ENCODE data around the gene SHISA3.
"Not testable (repeated sequence)": the region's sequence is repeated elsewhere in the genome, so short reads cannot be mapped to it uniquely, and the experiment has no call there.

The SHISA3 gene

DNA sequence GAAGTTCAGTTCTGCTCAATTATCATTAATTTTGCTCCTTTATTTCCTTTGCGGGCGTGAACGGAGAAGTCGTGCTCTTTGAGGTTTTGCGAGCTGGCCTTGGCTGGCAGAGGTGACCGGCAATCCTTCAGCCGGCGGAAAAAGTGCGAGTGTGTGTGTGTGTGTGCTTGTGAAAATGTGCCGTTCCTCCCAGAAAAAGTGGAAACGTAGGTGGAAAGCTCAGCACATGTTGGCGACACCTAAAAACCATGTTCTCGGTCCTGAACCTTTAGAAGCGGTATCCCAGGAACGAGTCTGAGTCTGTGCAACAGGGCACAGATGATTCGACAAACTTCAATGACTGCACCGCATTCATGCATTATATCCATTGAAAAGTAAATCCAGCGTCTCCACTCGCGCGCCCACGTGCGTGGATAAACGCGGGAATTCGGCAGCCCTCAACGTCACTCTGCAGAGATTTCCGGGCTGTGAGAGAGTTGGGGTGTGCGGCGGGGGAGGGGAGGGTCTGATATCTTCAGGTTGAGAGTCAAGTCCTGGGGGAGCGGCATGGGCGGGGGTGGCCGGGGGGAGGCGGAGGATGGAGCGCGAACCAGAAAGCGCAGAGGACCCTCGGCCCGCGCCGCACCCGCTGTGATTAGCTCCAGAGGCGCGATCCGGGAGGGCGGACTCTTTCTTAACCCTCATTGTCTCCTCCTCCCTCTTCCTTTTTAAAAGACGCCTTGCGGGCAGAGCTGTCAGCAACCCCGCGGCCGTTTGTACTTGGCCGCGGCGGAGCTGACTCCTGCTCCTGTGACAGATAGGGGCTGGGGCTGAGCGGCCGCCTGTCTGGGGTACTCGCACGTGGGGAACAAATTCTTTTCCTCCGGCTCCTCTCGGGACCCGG, at the start of gene SHISA3:
Gene SHISA3, plus strand, starts transcription at position 737 of the 883 bp plus-strand sequence. CDS start 569 bp downstream, outside the sequence.
- no peak for DNase-seq

DNA sequence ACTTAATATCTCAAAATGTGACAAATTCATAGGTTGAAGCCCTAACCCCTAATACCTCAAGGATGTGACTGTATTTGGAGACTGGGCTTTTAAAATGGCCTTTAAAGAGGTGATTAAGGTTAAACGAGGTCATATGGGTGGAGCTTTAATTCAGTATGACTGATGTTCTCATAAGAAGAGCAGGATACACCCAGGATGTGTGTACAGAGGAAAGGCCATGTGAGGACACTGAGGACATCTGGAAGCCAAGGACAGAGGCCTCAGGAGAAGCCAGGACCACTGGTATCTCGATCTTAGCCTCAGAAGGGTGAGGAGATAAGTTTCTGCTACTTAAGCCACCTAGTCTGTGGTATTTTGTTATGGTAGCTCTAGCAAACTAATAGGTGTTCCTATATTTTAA, 49.0 kb upstream of the SHISA3 start:
- DNase-seq = no peak

DNA sequence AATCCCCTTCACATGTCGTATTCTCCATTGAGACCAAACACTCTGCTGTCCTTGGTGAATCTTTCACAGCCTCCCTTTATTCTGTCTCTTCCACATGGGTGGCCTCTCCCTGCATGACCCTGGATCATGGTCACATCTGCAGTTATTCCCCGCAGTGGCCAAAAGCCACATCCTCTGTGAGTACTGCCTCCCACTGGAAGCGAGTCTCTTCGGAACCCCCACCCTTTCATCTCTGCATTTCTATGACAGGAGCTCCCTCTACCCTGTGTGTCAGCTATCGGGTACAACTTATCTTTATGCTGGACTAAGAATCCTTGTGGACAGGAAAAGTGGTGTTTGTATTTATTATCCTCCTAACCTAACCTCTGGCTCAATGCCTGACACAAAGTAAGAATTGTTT, 48.6 kb upstream of the SHISA3 start:
- DNase-seq = no peak

DNA sequence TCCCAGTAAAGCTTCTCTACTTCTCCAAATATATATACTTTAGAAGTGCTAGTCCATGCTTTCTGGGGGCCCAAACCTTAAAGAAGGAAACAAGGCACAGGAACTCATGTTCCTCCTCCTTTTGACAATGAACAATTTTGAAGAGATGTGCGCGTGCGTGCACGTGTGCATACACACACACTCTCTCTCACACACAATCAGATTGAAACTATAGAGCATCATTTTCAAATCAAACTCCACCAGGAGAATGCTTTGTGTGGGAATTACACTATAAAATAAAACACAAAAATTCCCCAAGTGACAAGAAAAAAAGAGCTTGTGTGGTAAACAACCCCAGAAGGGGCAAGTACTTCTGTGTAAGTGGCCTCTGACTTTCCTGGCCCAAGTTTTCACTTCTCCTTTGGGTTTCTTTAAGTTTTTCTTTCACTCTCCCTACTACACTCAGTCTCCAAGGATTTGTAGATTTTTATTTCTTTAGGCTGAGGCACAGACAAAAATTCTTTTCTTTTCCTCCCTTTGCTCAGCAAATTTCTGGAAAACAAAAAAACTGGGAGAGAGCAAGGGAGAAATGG, 46.6 kb upstream of the SHISA3 start:
- DNase-seq = no peak

DNA sequence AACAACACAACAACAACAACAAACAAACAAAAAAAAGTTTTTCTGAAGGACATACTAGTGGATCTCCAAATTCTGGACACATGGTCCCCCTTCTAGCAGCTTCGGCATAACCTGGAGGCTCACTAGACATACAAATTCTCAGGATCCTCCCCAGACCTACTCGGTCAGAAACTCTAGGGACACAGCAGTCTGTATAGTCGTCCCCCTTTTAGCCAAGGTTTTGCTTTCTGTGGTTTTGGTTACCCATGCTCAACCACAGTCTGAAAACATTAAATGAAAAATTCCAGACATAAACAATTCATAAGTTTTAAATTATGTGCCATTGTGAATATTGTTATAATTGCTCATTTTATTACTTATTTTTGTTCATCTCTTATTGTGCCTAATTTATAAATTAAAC, 45.2 kb upstream of the SHISA3 start:
- no peak for DNase-seq

DNA sequence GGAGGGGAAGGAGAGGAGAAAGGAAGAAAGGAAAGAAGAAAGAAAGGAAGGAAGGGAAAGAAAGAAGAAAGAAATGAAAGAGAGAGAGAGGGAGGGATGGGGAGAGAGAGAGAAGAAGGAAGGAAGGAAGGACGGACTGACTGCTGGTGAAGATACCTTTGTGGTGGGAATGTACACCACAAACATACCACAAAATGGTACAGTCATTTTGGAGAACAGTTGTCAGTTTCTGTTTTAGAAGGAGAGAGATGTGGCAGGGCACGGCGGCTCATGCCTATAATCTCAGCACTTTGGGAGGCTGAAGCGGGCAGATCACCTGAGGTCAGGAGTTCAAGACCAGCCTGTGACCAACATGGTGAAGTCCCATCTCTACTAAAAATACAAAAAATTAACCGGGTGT, 40.0 kb upstream of the SHISA3 start:
- DNase-seq = no peak

DNA sequence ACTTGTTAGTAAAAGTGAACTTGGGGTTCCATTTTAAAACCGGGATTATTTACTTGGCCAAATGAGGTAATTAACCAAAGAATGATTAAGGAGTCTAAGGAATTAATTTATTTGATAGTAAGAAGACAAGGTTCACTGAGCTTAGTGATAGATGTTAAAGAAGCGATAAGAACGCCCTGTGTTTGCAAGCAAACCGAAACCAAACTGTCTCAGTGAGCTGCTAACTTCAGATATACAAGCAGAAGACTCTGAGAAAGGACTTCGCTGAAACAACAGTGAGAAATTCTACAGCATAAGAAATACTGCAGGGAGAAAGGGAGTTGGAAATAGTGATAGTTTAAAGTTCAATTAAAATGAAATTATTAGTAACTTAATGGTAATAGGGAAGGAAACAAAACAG, 37.6 kb upstream of the SHISA3 start:
- no peak for DNase-seq

DNA sequence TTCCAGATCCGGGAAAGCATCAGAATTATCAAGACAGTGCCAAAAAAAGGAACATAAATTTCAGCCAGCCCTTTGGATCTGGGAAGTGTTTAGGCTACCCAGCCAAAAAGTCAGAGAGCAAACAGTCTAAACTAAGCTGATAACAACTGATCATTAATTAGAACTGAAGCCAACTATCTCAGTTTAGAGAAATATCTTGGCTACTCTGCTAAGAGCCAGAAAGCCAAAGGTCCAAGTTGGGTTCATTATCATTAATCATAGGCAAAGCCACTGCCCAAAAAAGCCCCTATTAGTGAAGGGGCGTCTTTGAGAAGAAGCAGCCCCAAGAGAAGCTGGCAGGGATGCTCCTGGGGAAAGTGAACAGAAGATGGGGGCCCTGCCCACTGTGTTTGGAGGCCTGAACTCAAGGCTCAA, 37.0 kb upstream of the SHISA3 start:
- no peak for DNase-seq

DNA sequence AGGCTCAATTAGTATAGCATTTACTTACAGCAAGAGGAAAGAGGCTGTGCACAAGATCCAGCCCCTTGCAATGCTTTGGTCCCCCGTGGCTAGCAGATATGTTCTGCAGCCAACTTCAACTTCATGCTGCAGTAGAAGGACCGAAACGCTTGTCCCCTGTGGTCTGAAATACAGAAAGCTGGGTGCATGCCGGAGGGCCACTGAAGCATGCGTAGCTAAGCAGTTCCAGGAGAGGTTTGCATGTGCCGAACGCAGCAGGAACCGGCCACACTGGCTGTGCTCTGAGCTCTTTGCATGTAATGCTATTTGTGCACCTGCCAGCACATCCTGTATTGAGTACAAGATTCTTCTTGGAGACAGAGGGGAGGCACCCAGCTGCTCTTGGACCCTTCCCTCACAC, 35.8 kb upstream of the SHISA3 start:
- DNase-seq = no peak

DNA sequence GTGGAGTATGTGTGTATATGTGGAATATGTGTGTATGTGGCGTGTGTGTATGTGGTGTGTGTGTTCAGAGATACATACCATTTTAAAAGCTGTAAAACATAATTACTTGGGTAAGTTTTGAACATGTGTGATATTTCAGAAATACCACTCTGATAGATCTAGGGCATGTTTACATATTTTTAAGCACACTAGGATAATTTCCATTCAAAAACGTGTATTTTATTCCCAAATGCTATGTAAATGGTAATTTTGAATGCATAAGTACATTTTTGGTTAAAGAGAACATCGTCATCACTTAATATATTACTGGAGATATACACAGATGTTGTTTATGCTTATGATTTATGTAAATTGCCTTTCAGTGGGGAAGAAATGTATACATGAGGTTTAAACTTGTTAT, 34.7 kb upstream of the SHISA3 start:
- no peak for DNase-seq

DNA sequence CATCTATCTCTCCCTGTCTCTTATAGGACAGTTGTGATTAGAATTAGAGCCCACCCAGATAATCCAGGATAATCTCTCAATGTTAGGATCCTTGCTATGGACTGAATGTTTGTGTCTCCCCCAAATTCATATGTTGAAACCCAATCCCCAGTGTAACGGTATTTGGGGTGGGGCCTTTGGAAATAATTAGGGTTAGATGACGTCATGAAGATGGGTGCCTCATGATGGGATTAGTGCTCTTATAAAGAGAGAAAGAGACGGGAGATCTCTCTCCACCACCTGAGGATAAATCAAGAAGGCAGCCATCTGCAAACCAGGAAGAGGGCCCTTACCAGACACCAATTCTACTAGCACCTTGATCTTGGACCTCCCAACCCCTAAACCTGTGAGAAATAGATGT, 33.7 kb upstream of the SHISA3 start:
- no peak for DNase-seq

DNA sequence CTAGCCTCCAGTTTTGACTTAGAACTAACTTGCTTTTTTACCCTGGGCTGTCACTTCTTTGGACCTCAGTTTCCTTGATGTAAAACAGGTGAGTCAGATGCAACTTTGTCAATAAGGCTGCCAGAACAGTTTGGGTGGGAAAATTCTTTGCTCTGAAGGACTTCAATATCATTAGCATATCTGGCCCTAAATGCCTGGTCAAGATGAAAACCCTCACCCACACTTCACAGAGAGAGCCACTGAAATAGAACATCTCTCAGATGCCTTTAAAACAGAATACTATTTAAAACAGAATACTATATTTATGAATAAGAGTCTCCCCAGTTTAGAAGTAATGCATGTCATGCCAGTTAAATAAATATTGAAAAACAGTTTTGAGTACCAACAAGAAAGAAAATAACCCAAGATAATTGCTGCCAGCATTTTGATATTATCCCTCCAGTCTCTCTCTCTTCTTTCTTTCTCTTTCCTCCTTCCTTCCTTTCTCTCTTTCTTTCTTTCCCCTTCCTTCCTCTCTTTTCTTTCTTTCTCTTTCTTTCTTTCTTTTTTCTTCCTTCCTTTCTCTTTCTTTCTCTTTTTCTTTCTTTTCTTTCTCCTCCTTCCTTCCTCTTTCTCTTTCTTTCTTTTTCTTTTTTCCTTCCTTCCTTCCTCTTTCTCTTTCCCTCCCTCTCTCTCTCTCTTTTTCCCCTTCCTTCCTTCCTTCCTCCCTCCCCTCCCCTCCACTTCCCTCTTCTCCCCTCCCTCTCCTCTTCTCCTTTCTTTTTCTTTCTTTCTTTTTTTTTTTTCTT, 32.8 kb upstream of the SHISA3 start:
- no peak for DNase-seq

DNA sequence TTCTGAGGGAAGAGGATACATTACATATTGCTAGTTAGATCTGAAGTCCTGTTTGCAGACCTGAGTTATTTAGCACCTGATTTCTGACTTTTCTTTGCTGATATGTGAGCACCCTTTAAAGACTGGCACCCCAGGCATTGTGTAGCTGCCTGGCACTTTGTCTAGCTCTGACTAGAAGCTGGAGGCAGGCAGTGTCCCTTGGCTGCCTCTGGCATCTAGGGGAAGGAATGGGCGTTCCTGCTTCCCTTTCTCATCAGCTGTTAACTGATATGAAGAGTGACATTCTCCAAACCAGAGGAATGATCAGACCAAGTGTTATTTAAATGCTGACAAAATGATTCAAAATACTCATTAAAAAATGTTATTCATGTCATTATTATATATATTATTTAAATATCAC, 30.3 kb upstream of the SHISA3 start:
- no peak for DNase-seq

DNA sequence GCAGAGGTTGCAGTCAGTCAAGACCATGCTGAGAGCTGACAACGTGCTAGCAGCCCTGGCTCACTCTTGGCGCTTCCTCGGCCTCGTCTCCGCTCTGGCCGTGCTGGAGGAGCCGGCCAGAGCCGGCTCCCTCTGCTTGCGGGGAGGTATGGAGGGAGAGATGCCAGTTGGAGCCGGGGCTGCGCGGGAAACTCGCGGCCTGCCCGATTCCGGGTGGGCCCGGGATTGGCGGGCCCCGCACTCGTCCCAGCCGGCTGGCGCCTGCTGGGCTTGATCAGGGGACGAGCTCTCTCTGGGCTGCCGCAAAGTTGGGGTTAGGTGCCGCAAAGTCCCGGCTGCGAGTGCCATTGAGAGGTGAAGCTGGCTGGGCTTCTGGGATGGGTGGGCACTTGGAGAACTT, 27.8 kb upstream of the SHISA3 start:
- DNase-seq = no peak

DNA sequence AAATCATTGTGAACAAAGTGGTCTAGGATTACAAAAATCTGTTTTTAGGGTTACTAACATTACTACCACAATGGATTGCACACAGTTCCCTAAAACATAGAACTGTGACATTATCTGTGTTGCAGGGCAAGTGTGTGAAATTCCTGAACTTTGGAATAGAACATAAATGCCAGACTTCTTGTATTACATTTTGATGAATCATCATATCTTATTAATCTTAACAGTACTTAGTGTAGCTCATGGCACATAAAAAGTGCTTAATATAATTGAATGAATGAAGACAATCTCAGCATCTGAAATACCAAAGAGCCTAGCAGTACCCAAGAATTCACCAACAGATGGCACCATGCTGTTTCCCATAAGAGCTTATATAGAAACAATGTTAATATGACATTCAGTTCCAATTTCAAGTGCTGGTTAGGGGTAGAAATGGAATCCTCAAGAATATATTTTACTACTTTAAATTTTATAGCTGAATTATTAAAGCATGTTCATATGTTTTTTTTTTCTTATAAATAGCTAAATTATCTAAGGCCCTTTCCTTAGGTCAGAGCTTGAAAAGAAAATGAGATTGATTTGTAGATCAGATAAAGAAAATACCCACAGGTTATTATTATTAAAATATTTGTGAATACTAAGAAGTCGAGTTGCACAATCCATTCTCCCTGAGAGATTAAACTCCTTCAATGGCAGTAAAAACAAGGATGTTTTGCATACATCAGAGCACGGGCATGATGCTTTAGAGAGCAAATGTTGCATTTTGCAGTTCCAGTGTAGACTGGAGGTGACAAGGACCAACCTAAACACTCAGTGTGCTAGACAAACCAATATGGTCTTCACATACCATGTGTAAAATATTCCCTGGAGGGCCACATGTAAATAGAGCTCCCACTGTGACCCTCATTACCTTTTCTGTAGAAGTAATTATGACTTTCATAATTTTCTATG, 25.7 kb upstream of the SHISA3 start:
- peak; percentile 2 for DNase-seq

DNA sequence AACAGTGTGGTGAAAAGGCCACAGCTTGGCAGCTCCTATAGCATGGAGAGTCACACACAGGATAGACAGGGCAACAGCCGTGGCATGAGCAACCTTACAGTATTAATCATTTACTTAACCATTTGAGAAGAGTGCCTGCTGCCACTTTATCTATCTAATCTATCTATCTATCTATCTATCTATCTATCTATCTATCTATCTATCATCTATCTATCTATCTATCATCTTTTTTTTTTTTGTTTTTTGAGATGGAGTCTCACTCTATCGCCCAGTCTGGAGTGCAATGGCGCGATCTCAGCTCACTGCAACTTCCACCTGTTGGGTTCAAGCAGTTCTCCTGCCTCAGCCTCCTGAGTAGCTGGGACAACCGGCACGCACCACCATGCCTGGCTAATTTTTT, 25.0 kb upstream of the SHISA3 start:
- not testable (repeated sequence) for DNase-seq

DNA sequence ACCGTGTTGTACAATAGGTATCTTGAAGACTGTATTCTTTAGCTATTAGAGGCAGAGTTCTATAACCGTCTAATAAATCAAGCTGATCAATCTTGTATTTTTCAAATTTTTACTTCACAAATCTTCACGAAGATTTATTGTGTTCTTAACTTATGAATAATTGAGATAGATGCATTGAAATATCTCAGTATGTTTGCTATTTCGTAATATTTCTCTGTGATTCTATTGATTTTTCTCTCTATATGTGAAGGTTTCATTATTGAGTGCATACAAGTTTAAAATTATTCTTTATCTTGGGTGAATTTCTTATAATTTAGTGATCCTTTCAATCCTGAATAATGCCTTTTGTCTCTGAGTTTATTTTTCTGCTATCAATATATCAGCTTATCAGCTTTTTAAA, 19.8 kb upstream of the SHISA3 start:
- DNase-seq = no peak

DNA sequence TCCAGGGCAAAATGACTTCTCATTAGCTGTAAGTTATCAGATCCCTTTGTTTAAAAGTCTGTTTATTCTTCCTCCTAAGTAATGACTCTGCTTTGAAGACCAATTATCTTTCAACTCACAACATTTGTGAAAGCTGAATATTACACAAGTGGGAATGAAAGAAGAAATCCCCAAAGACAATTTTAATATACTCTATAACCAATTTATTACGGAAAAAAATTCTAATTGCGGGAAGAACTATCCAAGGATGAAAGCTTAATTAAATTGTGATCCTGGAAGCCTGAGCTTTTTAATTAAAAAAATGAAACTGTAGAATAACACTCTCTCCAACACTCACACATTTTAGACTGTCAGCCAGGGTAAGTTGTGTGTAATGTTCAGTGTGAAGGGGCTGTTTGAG, 15.6 kb upstream of the SHISA3 start:
- DNase-seq = no peak

DNA sequence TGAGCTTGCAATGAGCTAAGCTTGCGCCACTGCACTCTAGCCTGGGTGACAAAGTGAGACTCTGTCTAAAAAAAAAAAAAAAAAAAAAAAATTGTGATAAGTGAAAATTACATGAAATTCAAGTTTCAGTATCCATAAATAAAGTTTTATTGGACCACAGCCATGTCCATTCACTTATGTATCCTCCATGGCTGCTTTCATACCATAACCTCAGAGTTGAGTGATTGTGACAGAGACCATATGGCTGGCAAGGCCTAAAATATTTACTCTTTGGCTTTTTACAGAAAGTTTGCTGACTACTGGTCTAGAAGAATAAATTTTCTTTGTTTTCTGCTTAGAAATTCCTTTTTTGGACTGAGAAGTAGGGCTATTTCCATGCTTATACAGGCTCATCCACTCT, 11.8 kb upstream of the SHISA3 start:
- DNase-seq = no peak

DNA sequence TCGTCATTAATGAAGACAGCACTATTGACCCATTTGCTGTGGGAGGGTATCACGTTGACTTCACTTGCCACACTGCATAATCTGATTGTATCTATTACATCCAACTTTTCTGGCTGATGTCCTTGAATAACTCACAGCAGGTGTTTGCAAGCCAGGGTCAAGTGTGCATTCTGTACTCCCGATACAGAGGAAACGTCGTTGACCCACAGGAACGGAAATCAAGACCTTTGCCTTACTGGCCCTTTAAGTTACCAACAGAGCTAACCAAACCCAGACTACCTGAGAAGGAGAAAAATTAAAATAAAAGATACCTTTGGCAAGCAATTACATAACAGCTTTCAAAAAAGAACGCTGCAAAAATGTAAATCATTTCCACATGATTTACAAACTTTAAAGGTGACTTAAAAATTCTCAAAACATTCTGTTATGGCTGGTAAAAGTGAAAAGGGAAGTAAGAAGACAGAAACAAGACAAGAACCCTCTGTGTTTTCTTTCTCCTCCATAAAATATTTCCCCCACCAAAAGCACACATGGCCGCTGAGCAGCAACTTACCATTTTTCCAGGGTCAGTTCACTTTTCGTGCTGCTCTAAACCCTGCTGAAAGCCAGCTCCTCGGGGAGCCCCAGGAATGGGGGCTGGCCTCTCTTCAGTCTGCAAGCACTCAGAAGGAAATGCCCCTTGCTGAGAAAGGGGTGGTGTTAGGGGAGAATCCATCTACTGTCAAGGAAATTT, 6.5 kb upstream of the SHISA3 start:
- DNase-seq = no peak

DNA sequence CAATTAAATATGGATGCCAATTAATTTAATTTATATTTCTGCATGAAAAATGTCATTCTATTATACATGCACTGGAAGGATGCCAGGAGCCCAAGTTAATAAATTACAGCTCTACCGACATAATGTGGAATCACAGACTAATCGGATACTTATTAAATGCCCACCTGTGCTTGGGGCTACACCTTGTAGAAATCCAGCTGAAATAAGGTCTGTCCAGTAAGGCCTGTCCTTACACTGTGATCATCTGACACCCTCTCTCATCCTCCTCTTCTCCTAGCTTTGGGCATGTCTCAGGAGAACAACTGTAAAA, 6.0 kb upstream of the SHISA3 start:
- DNase-seq = no peak

DNA sequence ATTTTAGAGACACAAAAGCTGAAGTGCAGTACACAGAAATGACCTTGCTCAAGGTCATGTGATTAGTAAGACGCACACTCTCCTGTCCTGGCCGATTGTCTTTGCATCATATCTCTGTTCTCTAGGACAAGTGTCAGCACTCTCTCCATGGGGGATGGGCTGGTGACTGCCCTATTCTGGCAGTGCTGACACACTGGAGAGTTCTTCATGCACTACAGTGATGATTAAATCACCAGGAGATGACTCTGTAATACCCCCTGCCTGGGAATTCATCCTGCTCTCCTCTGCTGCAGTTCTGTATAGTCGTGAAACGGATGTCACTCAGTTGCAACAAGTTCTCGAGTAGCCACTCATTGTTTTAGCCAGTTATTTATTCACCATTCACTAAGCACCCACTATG, 5.3 kb upstream of the SHISA3 start:
- DNase-seq = no peak

Data from NCI-H2029 (cell line).